Measurements from ENCODE around the gene ZNF594.
"Not testable (repeated sequence)": the region's sequence is repeated elsewhere in the genome, so short reads cannot be mapped to it uniquely, and the experiment has no call there.

The ZNF594 gene

DNA sequence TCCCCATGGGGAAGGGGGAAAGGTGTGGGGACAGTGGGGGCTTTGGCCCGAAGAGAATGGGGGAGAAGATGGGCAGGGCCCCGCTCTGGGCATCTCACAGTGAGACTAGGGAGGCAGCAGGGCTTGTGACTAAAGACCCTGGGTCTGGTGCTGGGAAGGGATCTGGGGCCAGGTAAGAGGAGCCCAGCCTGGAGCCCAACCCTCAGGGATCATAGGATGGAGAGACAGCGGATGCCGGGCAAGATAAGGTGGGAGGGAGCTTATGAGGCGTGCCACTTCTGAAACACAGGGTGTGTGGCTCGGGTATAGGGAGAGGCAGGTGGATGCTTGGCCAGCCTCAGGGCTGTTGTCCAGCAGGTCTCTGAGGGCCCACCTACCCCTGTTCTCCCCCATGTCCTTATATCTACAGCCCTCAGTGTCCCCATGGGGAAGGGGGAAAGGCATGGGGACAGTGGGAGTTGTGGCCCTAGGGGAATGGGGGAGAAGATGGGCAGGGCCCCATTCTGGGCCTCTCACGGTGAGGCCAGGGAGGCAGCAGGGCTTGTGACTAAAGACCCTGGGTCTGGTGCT is 60.4 kb downstream of the ZNF594 start:
- TF ChIP-seq, protein P1, sequence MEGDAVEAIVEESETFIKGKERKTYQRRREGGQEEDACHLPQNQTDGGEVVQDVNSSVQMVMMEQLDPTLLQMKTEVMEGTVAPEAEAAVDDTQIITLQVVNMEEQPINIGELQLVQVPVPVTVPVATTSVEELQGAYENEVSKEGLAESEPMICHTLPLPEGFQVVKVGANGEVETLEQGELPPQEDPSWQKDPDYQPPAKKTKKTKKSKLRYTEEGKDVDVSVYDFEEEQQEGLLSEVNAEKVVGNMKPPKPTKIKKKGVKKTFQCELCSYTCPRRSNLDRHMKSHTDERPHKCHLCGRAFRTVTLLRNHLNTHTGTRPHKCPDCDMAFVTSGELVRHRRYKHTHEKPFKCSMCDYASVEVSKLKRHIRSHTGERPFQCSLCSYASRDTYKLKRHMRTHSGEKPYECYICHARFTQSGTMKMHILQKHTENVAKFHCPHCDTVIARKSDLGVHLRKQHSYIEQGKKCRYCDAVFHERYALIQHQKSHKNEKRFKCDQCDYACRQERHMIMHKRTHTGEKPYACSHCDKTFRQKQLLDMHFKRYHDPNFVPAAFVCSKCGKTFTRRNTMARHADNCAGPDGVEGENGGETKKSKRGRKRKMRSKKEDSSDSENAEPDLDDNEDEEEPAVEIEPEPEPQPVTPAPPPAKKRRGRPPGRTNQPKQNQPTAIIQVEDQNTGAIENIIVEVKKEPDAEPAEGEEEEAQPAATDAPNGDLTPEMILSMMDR (conservative IDR thresholded peaks at IDR 0.05; ENCODE audit: control insufficient read depth, insufficient read depth, low read depth, low read length) = no peak
- no peak for DNase-seq (ENCODE audit: low read depth)

GRCh38 chr17:5130687-5131086 is 61.0 kb downstream of the ZNF594 start:
- not testable (repeated sequence) for DNase-seq (ENCODE audit: low read depth); H3K4me3 ChIP-seq (ENCODE audit: control insufficient read depth, low read depth, low read length)

More for the DNA sequence above, 60.4 kb downstream of the ZNF594 start:
- no peak overlapping the region for H3K4me3 ChIP-seq (ENCODE audit: control insufficient read depth, low read depth, low read length)

GRCh38 chr17:5130261-5130660 is 61.4 kb downstream of the ZNF594 start:
- not testable (repeated sequence) for DNase-seq (ENCODE audit: low read depth); H3K4me3 ChIP-seq (ENCODE audit: control insufficient read depth, low read depth, low read length)

GRCh38 chr17:5129770-5130169 is 61.9 kb downstream of the ZNF594 start:
- H3K4me3 ChIP-seq (ENCODE audit: control insufficient read depth, low read depth, low read length); DNase-seq (ENCODE audit: low read depth): not testable (repeated sequence)

All from fibroblast of mammary gland (primary cell).